22Rv1 (cell line): ENCODE measurements around the gene TLE6.
"Not testable (repeated sequence)": the region's sequence is repeated elsewhere in the genome, so short reads cannot be mapped to it uniquely, and the experiment has no call there.

ENCODE experiments used
- H3K27ac ChIP-seq: fragments of 450-650 bp; 2 replicates; pipeline ENCODE4 v1.5.1; 2017
- ZFX ChIP-seq: fragments of 450-650 bp; IDR thresholded peaks from 2 replicates; pipeline ENCODE4 v1.6.1; 2017; ENCODE audit warnings: antibody characterized with exemption, borderline replicate concordance
- TF ChIP-seq, protein P1 (sequence below): fragments of 450-650 bp; IDR thresholded peaks from 2 replicates; pipeline ENCODE4 v1.5.1; 2017; ENCODE audit warnings: mild to moderate bottlenecking

Gene TLE6

DNA sequence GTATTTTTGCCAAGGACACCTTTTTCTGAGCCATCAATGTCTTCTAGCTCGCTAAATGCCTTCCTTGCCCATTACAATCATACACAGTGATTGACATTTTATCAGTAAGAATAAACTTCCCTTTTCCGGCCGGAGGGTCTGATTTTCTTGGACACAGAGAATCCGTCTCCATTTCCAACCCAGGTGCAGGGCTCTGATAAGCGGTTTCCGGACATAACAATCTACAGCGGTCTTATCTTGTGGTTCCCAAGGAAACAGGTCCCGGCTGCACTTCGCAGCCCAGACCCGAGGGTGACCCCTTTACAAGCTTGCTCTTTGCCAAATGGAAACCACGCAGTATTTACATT, 27.5 kb upstream of the TLE6 start:
- TF ChIP-seq, protein P1, sequence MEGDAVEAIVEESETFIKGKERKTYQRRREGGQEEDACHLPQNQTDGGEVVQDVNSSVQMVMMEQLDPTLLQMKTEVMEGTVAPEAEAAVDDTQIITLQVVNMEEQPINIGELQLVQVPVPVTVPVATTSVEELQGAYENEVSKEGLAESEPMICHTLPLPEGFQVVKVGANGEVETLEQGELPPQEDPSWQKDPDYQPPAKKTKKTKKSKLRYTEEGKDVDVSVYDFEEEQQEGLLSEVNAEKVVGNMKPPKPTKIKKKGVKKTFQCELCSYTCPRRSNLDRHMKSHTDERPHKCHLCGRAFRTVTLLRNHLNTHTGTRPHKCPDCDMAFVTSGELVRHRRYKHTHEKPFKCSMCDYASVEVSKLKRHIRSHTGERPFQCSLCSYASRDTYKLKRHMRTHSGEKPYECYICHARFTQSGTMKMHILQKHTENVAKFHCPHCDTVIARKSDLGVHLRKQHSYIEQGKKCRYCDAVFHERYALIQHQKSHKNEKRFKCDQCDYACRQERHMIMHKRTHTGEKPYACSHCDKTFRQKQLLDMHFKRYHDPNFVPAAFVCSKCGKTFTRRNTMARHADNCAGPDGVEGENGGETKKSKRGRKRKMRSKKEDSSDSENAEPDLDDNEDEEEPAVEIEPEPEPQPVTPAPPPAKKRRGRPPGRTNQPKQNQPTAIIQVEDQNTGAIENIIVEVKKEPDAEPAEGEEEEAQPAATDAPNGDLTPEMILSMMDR, result no peak
- no peak for TF ChIP-seq ZFX
- H3K27ac ChIP-seq, result peak overlapping the region; percentile 100

DNA sequence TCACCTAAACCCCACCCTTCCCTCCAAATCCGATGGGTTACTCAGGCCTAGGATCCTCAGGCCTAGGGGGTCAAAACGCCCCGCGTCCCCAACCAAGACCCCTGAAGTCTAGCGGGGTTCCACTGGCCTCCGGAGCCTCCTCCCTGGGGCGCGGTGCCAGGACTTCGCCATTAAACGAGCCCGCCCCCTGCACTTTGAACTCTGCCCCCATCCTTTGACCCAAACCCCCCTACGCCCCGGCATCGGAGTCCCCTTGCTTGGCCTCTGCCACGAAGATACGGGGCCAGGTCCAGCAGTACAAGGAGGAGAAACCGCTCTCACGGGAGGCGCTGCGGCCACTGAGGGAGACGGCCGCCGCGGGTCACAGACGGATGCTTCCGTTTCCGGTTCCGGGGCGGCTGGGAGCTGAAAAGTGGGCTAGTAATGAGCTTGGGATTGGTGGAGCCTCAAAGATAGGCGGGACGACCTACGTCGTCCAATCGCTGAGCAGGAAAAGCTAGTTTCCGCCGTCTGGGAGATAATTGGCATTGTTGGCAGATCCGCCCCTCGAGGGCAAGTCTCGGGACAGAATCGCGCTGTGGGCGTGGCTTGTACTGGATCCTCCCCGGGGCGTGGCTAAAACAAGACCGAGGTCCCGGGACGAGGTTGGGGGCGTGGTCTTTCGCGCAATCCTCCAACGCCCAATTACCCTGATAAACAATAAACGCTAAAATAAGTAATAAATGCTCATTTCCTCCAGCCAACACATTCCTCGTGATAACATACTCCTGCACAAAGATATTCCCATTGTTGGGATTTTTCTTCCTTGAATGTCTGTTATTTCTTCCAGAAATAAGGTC, 26.9 kb upstream of the TLE6 start:
- TF ChIP-seq, protein P1, result no peak
- TF ChIP-seq ZFX, result no peak
- H3K27ac ChIP-seq, result peak overlapping the region; percentile 100

DNA sequence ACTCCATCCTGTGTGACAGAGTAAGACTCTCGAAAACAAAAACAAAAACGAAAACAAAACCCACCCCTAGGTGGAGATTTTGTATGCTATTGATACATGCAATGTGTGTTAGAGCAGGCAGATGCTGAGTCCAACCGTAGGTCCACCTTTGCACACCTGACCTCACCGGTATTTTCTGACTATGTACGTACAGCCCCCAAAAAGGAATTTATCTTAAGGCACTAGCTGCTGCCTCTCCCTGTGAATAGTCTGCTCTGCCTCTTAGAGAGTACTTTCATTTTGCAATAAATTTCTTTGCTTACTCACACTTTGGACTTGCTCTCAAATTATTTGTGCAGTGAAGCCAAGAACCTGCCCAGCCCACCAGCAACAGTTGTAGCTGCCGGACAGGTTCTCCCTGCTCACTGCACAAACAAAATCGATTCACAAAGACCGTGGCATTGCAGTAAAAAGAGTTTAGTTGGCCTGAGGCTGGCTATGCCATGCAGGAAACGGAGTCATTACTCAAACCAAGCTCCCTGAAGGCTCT, 24.3 kb upstream of the TLE6 start:
- H3K27ac ChIP-seq, result peak overlapping the region; percentile 100
- TF ChIP-seq ZFX, result no peak
- TF ChIP-seq, protein P1, result peak; percentile 58

DNA sequence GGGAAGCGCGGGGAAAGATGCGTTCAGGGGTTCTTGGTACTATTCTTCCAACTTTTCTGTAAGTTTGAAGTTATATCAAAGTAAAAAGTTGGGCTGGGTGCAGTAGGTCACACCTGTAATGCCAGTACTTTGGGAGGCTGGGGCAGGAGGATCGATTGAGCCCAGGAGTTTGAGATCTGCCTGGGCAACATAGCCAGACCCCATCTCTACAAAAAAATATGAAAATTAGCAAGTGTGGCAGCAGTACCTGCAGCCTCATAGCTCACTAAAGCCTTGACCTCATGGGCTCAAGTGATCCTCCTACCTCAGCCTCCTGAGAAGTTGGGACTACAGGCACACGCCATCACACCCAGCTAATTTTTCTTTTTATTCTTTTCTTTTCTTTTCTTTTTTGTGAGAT, 20.2 kb upstream of the TLE6 start:
- H3K27ac ChIP-seq, result no peak overlapping the region
- TF ChIP-seq ZFX, result no peak
- TF ChIP-seq, protein P1, result no peak

DNA sequence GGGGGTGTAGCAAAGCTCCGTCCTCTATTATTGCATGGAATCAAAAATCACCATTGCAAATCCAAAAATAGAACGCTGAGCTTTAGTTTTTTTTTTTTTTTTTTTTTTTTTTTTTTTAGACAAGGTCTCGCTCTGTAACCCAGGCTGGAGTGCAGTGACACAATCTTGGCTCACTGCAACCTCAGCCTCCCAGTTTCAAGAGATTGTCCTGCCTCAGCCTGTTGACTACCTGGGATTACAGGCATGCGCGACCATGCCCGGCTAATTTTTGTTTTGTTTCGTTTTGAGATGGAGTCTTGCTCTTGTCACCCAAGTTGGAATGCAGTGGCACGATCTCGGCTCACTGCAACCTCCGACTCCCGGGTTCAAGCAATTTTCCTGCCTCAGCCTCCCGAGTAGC, 17.2 kb upstream of the TLE6 start:
- H3K27ac ChIP-seq, result no peak overlapping the region
- TF ChIP-seq ZFX, result no peak
- TF ChIP-seq, protein P1, result no peak

DNA sequence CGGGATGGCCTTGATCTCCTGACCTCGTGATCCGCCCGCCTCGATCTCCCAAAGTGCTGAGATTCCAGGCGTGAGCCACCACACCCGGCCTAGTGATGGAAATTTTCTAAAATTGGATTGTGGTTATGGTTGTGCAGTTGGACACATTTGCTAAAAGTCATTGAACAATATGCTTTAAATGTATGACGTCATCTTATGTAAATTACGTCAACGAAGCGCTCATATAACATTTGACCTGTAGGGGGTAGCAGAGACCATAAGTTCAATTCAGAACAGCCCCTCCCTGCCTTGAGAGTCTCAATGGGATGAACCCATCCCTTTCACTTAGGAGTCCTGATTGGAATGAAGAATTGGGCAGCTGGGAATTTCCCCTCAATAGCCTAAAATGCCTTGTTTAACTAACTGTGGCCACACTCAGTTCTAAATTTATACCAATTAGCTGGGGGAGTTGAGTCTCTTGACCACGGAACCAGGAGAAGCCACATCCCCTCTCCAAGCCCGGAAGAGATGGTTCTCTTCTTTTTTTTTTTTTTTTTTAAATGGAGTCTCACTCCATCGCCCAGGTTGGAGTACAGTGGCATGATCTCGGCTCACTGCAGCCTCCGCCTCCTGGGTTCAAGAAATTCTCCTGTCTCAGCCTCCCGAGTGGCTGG, 15.2 kb upstream of the TLE6 start:
- no peak for TF ChIP-seq ZFX
- TF ChIP-seq, protein P1, result peak; percentile 81
- no peak overlapping the region for H3K27ac ChIP-seq

DNA sequence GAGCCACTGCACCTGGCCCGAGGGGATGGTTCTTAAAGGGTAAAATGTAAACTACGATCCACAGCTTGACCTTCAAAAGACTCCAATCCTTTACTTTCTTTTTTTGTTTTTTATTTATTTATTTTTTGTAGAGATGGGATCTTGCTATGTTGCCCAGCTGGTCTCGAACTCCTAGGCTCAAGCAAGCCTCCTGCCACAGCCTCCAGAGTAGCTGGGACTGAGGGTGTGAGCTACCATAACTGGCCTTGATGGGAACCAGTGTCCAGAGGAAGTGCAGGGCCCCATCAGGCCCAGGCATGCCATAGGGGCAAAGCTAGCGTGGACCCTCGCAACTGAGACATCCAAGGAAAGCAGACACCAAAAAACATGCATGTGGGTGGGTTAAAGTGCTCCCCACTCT, 14.2 kb upstream of the TLE6 start:
- H3K27ac ChIP-seq, result no peak overlapping the region
- TF ChIP-seq, protein P1, result no peak
- no peak for TF ChIP-seq ZFX

DNA sequence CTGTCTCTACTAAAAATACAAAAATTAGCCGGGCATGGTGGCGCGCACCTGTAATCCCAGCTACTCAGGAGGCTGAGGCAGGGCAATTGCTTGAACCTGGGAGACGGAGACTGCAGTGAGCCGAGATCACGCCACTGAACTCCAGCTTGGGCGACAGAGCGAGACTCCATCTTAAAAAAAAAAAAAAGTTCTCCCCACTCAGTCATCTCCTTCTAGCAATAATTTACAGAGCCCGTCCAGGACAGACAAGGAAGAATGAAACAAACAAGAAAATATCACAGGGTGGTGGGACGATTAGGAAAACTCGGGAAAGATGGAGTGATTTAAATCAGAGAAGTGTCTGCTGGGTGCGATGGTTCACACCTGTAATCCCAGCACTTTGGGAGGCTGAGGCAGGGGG, 13.7 kb upstream of the TLE6 start:
- H3K27ac ChIP-seq, result not testable (repeated sequence)
